Nephron (organoid): ENCODE data around the gene SEL1L.

ENCODE experiments used
- H3K27ac Mint-ChIP-seq, 3 experiments: 2 replicates each; pipeline ENCODE4 v1.8.0; 2020; ENCODE audit warnings: mixed read lengths in 3 of 3, mild to moderate bottlenecking in 2 of 3, moderate library complexity in 1 of 3
- H3K27me3 Mint-ChIP-seq: 2 replicates; pipeline ENCODE4 v1.8.0; 2021; ENCODE audit warnings: low read depth, mild to moderate bottlenecking, moderate library complexity, mixed read lengths
- H3K36me3 Mint-ChIP-seq: 2 replicates; pipeline ENCODE4 v1.8.0; 2020; ENCODE audit warnings: low read depth, mixed read lengths
- H3K4me1 Mint-ChIP-seq: 2 replicates; pipeline ENCODE4 v1.8.0; 2020; ENCODE audit warnings: mixed read lengths
- H3K4me3 Mint-ChIP-seq, 3 experiments: 2 replicates each; pipeline ENCODE4 v1.8.0; 2020; ENCODE audit warnings: mild to moderate bottlenecking in 3 of 3, mixed read lengths in 3 of 3, moderate library complexity in 2 of 3
- H3K9me3 Mint-ChIP-seq: 2 replicates; pipeline ENCODE4 v1.8.0; 2020; ENCODE audit warnings: mixed read lengths
- TF ChIP-seq, protein P1 (sequence below), 3 experiments: fragments of 200-600 bp; sonication (generic); IDR thresholded peaks; one replicate each; pipeline ENCODE4 v1.5.0; 2021; ENCODE audit warnings: antibody characterized with exemption in 3 of 3; ENCODE audit not compliant: unreplicated experiment in 3 of 3

SEL1L gene

DNA sequence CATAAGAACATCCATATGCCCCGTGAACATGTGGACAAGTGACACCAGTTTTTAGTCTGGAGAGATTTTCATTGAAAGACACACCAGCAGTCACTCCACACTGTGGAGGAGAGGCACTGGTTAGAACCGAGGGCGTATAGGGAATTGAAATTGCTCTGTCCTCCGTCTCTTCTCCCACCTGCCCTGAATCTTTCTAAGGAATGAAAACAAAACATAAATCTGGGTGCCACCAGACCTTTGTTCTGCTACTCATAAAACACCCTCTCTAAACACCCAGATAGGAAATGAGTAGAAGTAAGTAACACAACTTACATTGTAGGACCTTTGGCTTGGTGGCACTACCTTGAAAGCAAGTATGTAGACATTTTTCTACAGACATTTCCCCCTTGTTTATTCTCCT, 96.4 kb downstream of the SEL1L start:
- Mint-ChIP-seq H3K4me3 (peak overlapping the region; percentile 75 to 85 (median 77)), H3K27ac (peak overlapping the region in 1 of 3 experiments; percentile 37), H3K27me3 (peaks cover 87% of the 10 kb centered on the region), H3K36me3 (no peaks in the 10 kb centered on the region), H3K4me1 (peaks cover 22% of the 10 kb centered on the region), H3K9me3 (no peaks in the 10 kb centered on the region)
- TF ChIP-seq, protein P1, sequence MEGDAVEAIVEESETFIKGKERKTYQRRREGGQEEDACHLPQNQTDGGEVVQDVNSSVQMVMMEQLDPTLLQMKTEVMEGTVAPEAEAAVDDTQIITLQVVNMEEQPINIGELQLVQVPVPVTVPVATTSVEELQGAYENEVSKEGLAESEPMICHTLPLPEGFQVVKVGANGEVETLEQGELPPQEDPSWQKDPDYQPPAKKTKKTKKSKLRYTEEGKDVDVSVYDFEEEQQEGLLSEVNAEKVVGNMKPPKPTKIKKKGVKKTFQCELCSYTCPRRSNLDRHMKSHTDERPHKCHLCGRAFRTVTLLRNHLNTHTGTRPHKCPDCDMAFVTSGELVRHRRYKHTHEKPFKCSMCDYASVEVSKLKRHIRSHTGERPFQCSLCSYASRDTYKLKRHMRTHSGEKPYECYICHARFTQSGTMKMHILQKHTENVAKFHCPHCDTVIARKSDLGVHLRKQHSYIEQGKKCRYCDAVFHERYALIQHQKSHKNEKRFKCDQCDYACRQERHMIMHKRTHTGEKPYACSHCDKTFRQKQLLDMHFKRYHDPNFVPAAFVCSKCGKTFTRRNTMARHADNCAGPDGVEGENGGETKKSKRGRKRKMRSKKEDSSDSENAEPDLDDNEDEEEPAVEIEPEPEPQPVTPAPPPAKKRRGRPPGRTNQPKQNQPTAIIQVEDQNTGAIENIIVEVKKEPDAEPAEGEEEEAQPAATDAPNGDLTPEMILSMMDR (IDR thresholded peaks at IDR 0.05; ENCODE audit: unreplicated experiment in 3 of 3) = no peak

DNA sequence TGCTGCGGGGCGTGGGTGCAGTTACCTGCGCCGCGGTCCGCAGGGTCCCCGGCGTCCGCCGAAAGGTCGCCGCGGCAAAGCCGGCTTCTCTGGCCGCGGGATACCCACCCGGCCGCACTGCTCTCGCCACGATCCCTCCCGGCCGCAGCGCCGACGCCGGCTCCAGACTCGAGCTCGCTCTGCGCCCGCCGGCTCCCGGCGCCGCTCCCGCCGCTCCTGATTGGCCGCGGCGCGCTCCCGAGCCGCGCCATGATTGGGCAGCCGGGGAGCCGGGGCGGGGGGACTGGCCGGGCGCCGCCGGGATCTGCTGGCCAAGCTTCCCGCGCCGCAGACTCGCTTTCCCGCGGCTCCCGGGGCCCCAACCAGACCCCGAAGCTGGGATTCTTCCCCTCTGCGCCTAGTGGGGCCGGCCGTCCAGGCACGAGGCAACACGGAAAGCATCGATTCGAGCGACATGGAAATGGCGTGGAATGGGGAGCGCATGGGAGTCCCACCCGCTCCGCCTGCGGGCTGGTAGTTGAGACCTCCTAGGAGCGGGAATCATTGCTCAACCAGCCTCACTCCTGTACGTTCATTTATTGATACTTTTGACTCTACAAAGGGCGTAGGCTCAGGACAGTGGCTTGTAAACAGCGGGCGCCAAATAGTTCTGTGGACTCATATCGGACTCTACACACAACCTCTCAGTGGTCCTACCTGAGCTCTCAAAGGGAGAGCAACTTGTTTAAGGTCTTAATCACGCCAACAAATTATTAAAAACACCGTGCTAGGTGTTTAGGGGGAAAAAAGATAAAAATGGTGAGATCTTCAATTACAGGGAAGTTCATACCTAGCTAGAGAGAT, 97.1 kb downstream of the SEL1L start:
- Mint-ChIP-seq H3K27me3 (peaks cover 88% of the 10 kb centered on the region), H3K36me3 (no peaks in the 10 kb centered on the region), H3K9me3 (no peaks in the 10 kb centered on the region), H3K27ac (peak overlapping the region in 2 of 3 experiments; percentile 21 to 37), H3K4me1 (peaks cover 22% of the 10 kb centered on the region), H3K4me3 (peak overlapping the region; percentile 75 to 85 (median 77))
- TF ChIP-seq, protein P1 (IDR thresholded peaks at IDR 0.05; ENCODE audit: unreplicated experiment in 3 of 3) = no peak

DNA sequence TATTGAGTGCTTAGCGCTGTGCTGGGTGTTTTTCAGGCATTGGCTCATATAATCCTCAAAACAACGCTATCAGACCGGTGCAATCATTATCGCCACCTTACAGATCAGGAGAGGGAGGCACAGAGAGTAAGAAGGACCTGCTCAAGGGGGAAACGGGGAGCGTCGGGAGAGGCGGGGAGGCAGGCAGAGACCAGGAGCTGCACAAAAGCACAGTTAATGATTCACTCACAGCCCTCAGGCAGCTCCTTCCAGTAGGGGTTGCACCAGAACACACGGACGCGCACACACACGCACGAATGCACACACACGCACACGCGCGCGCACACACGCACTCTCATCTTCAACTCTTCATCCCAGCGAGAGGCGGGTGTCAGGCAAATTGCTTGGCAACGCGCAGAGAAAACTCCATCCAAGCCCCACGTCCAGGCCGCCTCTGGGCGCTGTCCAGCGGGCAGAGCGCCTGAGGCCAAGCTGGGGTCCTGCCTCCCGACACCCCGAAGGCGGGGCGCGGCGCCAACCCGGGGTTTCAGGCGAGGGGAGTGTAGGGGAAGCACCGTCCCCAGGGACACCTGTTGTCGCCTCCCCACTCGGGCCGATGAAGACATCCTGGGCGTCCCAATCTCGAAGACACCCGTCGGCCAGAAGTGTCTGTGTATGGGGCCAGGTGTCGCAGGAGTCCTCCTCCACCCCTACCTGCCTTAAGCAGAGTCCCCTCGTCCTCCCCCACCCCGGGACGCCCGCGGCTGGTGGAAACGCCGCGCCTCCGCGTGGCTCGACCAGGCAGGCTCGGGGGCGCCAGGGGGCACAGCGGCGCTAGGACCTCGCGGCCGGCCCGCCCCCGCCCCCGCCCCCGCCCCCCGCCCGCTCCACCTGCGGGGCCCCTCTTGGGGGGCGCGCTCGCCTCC, 98.0 kb downstream of the SEL1L start:
- H3K36me3 Mint-ChIP-seq = no peaks in the 10 kb centered on the region
- H3K27me3 Mint-ChIP-seq = peaks cover 83% of the 10 kb centered on the region
- H3K9me3 Mint-ChIP-seq = no peaks in the 10 kb centered on the region
- peak overlapping the region; percentile 24 to 82 (median 77) for H3K27ac Mint-ChIP-seq
- TF ChIP-seq, protein P1 (IDR thresholded peaks at IDR 0.05; ENCODE audit: unreplicated experiment in 3 of 3) = no peak
- peak overlapping the region; percentile 82 to 91 (median 88) for H3K4me3 Mint-ChIP-seq
- H3K4me1 Mint-ChIP-seq = peaks cover 22% of the 10 kb centered on the region

DNA sequence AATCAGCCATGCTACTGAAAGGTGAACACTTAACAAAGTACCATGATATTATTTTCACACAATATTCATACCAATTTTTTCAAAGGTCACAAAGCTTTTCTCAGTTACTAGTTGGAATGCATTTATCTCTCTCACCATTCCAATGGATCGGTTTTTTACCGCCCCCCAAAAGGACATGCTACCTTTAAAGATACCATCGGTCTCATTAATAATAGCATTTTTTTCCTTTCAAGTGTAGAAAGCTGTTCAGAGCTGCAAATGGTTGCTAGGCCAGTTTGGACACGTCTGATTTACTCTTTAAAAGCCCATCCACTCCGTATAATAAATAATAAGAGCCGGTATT, 98.6 kb downstream of the SEL1L start:
- Mint-ChIP-seq H3K27ac (peak overlapping the region; percentile 24 to 82 (median 77)), H3K36me3 (no peaks in the 10 kb centered on the region), H3K9me3 (no peaks in the 10 kb centered on the region), H3K4me1 (peaks cover 25% of the 10 kb centered on the region), H3K27me3 (peaks cover 78% of the 10 kb centered on the region), H3K4me3 (peak overlapping the region; percentile 82 to 91 (median 88))
- TF ChIP-seq, protein P1 (IDR thresholded peaks at IDR 0.05; ENCODE audit: unreplicated experiment in 3 of 3) = no peak

DNA sequence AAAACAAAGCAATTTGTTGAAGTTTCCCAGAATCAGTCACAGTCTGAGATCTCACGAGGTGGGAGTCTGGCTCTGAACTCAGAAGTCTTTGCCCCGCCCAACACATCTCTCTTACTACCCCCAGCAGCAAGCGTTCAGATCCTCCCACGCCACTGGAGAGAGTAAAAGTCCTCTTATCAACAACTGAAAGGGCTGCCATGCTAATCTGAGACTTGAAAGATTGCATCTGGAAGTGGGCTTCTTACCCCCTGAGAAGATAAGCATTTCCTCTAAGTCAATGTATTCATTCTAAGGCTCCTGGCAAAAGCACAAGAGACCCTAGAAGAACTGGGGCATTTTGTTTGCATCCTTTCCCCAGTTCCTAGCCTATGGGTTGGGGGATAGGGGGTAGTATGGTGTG, 99.4 kb downstream of the SEL1L start:
- peaks cover 74% of the 10 kb centered on the region for H3K27me3 Mint-ChIP-seq
- peak overlapping the region; percentile 79 to 84 (median 82) for H3K4me3 Mint-ChIP-seq
- TF ChIP-seq, protein P1 (IDR thresholded peaks at IDR 0.05; ENCODE audit: unreplicated experiment in 3 of 3) = no peak
- peak overlapping the region in 2 of 3 experiments; percentile 50 to 82 for H3K27ac Mint-ChIP-seq
- H3K9me3 Mint-ChIP-seq = no peaks in the 10 kb centered on the region
- peaks cover 28% of the 10 kb centered on the region for H3K4me1 Mint-ChIP-seq
- no peaks in the 10 kb centered on the region for H3K36me3 Mint-ChIP-seq
